GM23338 (cell line): ENCODE measurements around the gene SARDH. TPM values are rescaled to one million over a fixed set of nuclear protein-coding genes. Genes with fewer than 3 reads are reported as not detected.

Source experiments
- ATAC-seq: fragments of 200-7000 bp; cut with Tn5 transposase; 3 replicates; pipeline ENCODE4 v1.9.1; 2020
- DNase-seq: peaks from one replicate; pipeline ENCODE4 v3.0.0-alpha.2; 2015; ENCODE audit warnings: low spot score
- H2AFZ ChIP-seq: fragments of 200-600 bp; sonication (generic); 2 replicates; pipeline ENCODE4 v1.8.0; 2016; ENCODE audit warnings: antibody characterized with exemption, mild to moderate bottlenecking, moderate library complexity
- H3F3A ChIP-seq: fragments of 200-600 bp; sonication (generic); replicated peaks from 2 replicates; pipeline ENCODE4 v1.8.0; 2017; ENCODE audit warnings: antibody characterized with exemption, mixed run types, low read depth
- H3K27ac ChIP-seq: fragments of 200-600 bp; sonication (generic); 2 replicates; pipeline ENCODE4 v1.6.1; 2016; ENCODE audit warnings: low read depth
- H3K27me3 ChIP-seq: fragments of 200-600 bp; sonication (generic); 2 replicates; pipeline ENCODE4 v1.8.0; 2016; ENCODE audit warnings: mild to moderate bottlenecking, mixed run types, moderate library complexity; ENCODE audit not compliant: insufficient read depth
- H3K36me3 ChIP-seq: fragments of 200-600 bp; sonication (generic); 2 replicates; pipeline ENCODE4 v1.8.0; 2016; ENCODE audit warnings: mild to moderate bottlenecking; ENCODE audit not compliant: insufficient read depth
- H3K4me1 ChIP-seq: fragments of 200-600 bp; sonication (generic); 2 replicates; pipeline ENCODE4 v1.8.0; 2016; ENCODE audit warnings: mild to moderate bottlenecking, moderate library complexity; ENCODE audit not compliant: insufficient read depth
- H3K4me2 ChIP-seq: fragments of 200-600 bp; sonication (generic); 2 replicates; pipeline ENCODE4 v1.7.1; 2017; ENCODE audit warnings: mixed run types
- H3K4me3 ChIP-seq: fragments of 200-600 bp; sonication (generic); 2 replicates; pipeline ENCODE4 v1.6.1; 2016; ENCODE audit warnings: mixed run types
- H3K79me2 ChIP-seq: fragments of 200-600 bp; sonication (generic); replicated peaks from 2 replicates; pipeline ENCODE4 v1.8.0; 2017; ENCODE audit warnings: mild to moderate bottlenecking; ENCODE audit not compliant: insufficient read depth
- H3K9me2 ChIP-seq: fragments of 200-600 bp; sonication (generic); 2 replicates; pipeline ENCODE4 v1.8.0; 2017; ENCODE audit not compliant: insufficient read depth
- H4K20me1 ChIP-seq: fragments of 200-600 bp; sonication (generic); replicated peaks from 2 replicates; pipeline ENCODE4 v1.8.0; 2017; ENCODE audit warnings: mild to moderate bottlenecking; ENCODE audit not compliant: insufficient read depth
- H3K27ac Mint-ChIP-seq: 2 replicates; pipeline ENCODE4 v1.8.0; 2020; ENCODE audit warnings: inconsistent platforms, mild to moderate bottlenecking, moderate library complexity, mixed read lengths
- H3K27me3 Mint-ChIP-seq: 3 replicates; pipeline ENCODE4 v1.8.0; 2022; ENCODE audit warnings: low read depth, mild to moderate bottlenecking, moderate library complexity, mixed read lengths, inconsistent platforms; ENCODE audit not compliant: insufficient read depth, poor library complexity
- H3K36me3 Mint-ChIP-seq: 3 replicates; pipeline ENCODE4 v1.8.0; 2021; ENCODE audit warnings: low read depth, mild to moderate bottlenecking, inconsistent platforms, moderate library complexity, mixed read lengths
- H3K4me1 Mint-ChIP-seq: 3 replicates; pipeline ENCODE4 v1.8.0; 2020; ENCODE audit warnings: mild to moderate bottlenecking, inconsistent platforms, mixed read lengths
- H3K4me3 Mint-ChIP-seq: 3 replicates; pipeline ENCODE4 v1.8.0; 2021; ENCODE audit warnings: moderate library complexity, mild to moderate bottlenecking, inconsistent platforms, mixed read lengths
- H3K9me3 Mint-ChIP-seq: 3 replicates; pipeline ENCODE4 v1.8.0; 2020; ENCODE audit warnings: moderate library complexity, mild to moderate bottlenecking, inconsistent platforms, mixed read lengths
- CREB1 ChIP-seq: fragments of 250-450 bp; sonication (Bioruptor Pico); IDR thresholded peaks from 2 replicates; pipeline ENCODE4 v1.5.0; 2020; ENCODE audit warnings: low read depth, mild to moderate bottlenecking, moderate library complexity
- ETS1 ChIP-seq: IDR thresholded peaks from 2 replicates; pipeline ENCODE4 v1.6.1; 2016; ENCODE audit warnings: antibody characterized with exemption
- EZH2 ChIP-seq: fragments of 200-600 bp; sonication (generic); IDR thresholded peaks from one replicate; pipeline ENCODE4 v1.8.0; 2017; ENCODE audit warnings: antibody characterized with exemption, mild to moderate bottlenecking, low read depth; ENCODE audit not compliant: unreplicated experiment
- EZH2phosphoT487 ChIP-seq: fragments of 200-600 bp; sonication (generic); IDR thresholded peaks from one replicate; pipeline ENCODE4 v1.8.1; 2018; ENCODE audit warnings: antibody characterized with exemption; ENCODE audit not compliant: unreplicated experiment
- JUNB ChIP-seq: IDR thresholded peaks from one replicate; pipeline ENCODE4 v1.6.1; 2016; ENCODE audit warnings: antibody characterized with exemption; ENCODE audit not compliant: unreplicated experiment
- NANOG ChIP-seq: IDR thresholded peaks from 2 replicates; pipeline ENCODE4 v1.6.1; 2016; ENCODE audit warnings: antibody characterized with exemption, borderline replicate concordance
- POLR2AphosphoS5 ChIP-seq: IDR thresholded peaks from 2 replicates; pipeline ENCODE4 v1.6.1; 2016; ENCODE audit warnings: antibody characterized with exemption, low read depth
- STAT1 ChIP-seq: IDR thresholded peaks from one replicate; pipeline ENCODE4 v1.6.1; 2016; ENCODE audit warnings: antibody characterized with exemption; ENCODE audit not compliant: unreplicated experiment
- ZNF331 ChIP-seq: fragments of 250-450 bp; sonication (Bioruptor Pico); IDR thresholded peaks from 2 replicates; pipeline ENCODE4 v1.5.0; 2020; ENCODE audit warnings: low read depth, mild to moderate bottlenecking, moderate library complexity
- polyA plus RNA-seq: library from polyadenylated mRNA; unstranded; fragments of >200 nt; fragmentation: Nextera tagmentation; extraction: Ambion mirVana; gene quantifications from 2 replicates; pipeline ENCODE4 v1.2.1, GENCODE V29; 2016
- total RNA-seq: library from RNA; depleted of rRNA; stranded (reverse); fragments of >200 nt; shearing (Covaris generic); gene quantifications from 2 replicates; pipeline ENCODE4 v1.2.3, GENCODE V29; 2014
- TF ChIP-seq, protein P1 (sequence below): IDR thresholded peaks from one replicate; pipeline ENCODE4 v1.6.1; 2018; ENCODE audit warnings: antibody characterized with exemption; ENCODE audit not compliant: unreplicated experiment
- TF ChIP-seq, protein P2 (sequence below), 2 experiments: fragments of 200-600 bp in 1 of 2; sonication (generic) in 1 of 2; conservative IDR thresholded peaks; 2 replicates each; pipeline versions ENCODE4 v1.5.1 to v1.6.1; 2016 to 2017; ENCODE audit warnings: antibody characterized with exemption in 2 of 2, low read depth in 2 of 2, mild to moderate bottlenecking in 2 of 2, moderate library complexity in 1 of 2
- TF ChIP-seq, protein P3 (sequence below): fragments of 250-450 bp; sonication (Bioruptor Pico); IDR thresholded peaks from 2 replicates; pipeline ENCODE4 v1.5.0; 2020; ENCODE audit warnings: mild to moderate bottlenecking, moderate library complexity

SARDH gene
- total and polyA plus RNA-seq, 2 experiments from 2014 or later = 2.8 to 10.4 TPM

- Mint-ChIP-seq H3K36me3 (peaks cover 7% of the 10 kb centered on the region; the same call in 2 of the 3 replicates), H3K4me3 (no peak overlapping the region), H3K4me1 (peaks cover 17% of the 10 kb centered on the region), H3K27ac (no peak overlapping the region), H3K27me3 (peaks cover 7% of the 10 kb centered on the region), H3K9me3 (peaks cover 5% of the 10 kb centered on the region)
- Histone ChIP-seq H3K36me3 (no peaks in the 10 kb centered on the region; the same call in 1 of the 2 replicates), H2AFZ (no peak overlapping the region), H3K9me2 (no peaks in the 10 kb centered on the region), H3K4me3 (no peak overlapping the region), H3K4me2 (no peak overlapping the region), H3F3A (no peaks in the 10 kb centered on the region), H3K79me2 (no peaks in the 10 kb centered on the region), H3K4me1 (no peaks in the 10 kb centered on the region), H3K27me3 (no peaks in the 10 kb centered on the region), H4K20me1 (no peaks in the 10 kb centered on the region), H3K27ac (no peak overlapping the region)
- DNase-seq = no peak
- no peak for ATAC-seq
- TF ChIP-seq CREB1 (CRISPR knock-in tag) (no peak), ZNF331 (CRISPR knock-in tag) (no peak), EZH2phosphoT487 (no peak), STAT1 (no peak), EZH2 (no peak), ETS1 (no peak), POLR2AphosphoS5 (no peak), JUNB (no peak), NANOG (no peak)
- TF ChIP-seq, protein P1, sequence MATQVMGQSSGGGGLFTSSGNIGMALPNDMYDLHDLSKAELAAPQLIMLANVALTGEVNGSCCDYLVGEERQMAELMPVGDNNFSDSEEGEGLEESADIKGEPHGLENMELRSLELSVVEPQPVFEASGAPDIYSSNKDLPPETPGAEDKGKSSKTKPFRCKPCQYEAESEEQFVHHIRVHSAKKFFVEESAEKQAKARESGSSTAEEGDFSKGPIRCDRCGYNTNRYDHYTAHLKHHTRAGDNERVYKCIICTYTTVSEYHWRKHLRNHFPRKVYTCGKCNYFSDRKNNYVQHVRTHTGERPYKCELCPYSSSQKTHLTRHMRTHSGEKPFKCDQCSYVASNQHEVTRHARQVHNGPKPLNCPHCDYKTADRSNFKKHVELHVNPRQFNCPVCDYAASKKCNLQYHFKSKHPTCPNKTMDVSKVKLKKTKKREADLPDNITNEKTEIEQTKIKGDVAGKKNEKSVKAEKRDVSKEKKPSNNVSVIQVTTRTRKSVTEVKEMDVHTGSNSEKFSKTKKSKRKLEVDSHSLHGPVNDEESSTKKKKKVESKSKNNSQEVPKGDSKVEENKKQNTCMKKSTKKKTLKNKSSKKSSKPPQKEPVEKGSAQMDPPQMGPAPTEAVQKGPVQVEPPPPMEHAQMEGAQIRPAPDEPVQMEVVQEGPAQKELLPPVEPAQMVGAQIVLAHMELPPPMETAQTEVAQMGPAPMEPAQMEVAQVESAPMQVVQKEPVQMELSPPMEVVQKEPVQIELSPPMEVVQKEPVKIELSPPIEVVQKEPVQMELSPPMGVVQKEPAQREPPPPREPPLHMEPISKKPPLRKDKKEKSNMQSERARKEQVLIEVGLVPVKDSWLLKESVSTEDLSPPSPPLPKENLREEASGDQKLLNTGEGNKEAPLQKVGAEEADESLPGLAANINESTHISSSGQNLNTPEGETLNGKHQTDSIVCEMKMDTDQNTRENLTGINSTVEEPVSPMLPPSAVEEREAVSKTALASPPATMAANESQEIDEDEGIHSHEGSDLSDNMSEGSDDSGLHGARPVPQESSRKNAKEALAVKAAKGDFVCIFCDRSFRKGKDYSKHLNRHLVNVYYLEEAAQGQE = no peak
- TF ChIP-seq, protein P2, sequence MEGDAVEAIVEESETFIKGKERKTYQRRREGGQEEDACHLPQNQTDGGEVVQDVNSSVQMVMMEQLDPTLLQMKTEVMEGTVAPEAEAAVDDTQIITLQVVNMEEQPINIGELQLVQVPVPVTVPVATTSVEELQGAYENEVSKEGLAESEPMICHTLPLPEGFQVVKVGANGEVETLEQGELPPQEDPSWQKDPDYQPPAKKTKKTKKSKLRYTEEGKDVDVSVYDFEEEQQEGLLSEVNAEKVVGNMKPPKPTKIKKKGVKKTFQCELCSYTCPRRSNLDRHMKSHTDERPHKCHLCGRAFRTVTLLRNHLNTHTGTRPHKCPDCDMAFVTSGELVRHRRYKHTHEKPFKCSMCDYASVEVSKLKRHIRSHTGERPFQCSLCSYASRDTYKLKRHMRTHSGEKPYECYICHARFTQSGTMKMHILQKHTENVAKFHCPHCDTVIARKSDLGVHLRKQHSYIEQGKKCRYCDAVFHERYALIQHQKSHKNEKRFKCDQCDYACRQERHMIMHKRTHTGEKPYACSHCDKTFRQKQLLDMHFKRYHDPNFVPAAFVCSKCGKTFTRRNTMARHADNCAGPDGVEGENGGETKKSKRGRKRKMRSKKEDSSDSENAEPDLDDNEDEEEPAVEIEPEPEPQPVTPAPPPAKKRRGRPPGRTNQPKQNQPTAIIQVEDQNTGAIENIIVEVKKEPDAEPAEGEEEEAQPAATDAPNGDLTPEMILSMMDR (conservative IDR thresholded peaks at IDR 0.05; ENCODE audit: low read depth in 2 of 2) = no peak
- TF ChIP-seq, protein P3, sequence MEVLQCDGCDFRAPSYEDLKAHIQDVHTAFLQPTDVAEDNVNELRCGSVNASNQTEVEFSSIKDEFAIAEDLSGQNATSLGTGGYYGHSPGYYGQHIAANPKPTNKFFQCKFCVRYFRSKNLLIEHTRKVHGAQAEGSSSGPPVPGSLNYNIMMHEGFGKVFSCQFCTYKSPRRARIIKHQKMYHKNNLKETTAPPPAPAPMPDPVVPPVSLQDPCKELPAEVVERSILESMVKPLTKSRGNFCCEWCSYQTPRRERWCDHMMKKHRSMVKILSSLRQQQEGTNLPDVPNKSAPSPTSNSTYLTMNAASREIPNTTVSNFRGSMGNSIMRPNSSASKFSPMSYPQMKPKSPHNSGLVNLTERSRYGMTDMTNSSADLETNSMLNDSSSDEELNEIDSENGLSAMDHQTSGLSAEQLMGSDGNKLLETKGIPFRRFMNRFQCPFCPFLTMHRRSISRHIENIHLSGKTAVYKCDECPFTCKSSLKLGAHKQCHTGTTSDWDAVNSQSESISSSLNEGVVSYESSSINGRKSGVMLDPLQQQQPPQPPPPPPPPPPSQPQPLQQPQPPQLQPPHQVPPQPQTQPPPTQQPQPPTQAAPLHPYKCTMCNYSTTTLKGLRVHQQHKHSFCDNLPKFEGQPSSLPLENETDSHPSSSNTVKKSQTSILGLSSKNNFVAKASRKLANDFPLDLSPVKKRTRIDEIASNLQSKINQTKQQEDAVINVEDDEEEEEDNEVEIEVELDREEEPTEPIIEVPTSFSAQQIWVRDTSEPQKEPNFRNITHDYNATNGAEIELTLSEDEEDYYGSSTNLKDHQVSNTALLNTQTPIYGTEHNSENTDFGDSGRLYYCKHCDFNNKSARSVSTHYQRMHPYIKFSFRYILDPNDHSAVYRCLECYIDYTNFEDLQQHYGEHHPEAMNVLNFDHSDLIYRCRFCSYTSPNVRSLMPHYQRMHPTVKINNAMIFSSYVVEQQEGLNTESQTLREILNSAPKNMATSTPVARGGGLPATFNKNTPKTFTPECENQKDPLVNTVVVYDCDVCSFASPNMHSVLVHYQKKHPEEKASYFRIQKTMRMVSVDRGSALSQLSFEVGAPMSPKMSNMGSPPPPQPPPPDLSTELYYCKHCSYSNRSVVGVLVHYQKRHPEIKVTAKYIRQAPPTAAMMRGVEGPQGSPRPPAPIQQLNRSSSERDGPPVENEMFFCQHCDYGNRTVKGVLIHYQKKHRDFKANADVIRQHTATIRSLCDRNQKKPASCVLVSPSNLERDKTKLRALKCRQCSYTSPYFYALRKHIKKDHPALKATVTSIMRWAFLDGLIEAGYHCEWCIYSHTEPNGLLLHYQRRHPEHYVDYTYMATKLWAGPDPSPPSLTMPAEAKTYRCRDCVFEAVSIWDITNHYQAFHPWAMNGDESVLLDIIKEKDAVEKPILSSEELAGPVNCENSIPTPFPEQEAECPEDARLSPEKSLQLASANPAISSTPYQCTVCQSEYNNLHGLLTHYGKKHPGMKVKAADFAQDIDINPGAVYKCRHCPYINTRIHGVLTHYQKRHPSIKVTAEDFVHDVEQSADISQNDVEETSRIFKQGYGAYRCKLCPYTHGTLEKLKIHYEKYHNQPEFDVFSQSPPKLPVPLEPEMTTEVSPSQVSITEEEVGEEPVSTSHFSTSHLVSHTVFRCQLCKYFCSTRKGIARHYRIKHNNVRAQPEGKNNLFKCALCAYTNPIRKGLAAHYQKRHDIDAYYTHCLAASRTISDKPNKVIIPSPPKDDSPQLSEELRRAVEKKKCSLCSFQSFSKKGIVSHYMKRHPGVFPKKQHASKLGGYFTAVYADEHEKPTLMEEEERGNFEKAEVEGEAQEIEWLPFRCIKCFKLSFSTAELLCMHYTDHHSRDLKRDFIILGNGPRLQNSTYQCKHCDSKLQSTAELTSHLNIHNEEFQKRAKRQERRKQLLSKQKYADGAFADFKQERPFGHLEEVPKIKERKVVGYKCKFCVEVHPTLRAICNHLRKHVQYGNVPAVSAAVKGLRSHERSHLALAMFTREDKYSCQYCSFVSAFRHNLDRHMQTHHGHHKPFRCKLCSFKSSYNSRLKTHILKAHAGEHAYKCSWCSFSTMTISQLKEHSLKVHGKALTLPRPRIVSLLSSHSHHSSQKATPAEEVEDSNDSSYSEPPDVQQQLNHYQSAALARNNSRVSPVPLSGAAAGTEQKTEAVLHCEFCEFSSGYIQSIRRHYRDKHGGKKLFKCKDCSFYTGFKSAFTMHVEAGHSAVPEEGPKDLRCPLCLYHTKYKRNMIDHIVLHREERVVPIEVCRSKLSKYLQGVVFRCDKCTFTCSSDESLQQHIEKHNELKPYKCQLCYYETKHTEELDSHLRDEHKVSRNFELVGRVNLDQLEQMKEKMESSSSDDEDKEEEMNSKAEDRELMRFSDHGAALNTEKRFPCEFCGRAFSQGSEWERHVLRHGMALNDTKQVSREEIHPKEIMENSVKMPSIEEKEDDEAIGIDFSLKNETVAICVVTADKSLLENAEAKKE (CRISPR knock-in tag) = no peak
Measured at GRCh38 chr9:133717113-133718031, 20.8 kb downstream of the SARDH start.
